DOHH2 (cell line): Measurements from ENCODE around the gene MYCBP.

Source experiments
- CTCF ChIP-seq: fragments of 200-600 bp; sonication (generic); IDR thresholded peaks from one replicate; pipeline ENCODE4 v1.5.1; 2014; ENCODE audit warnings: antibody characterized with exemption, mild to moderate bottlenecking, low read depth, low read length; ENCODE audit not compliant: poor library complexity, severe bottlenecking
- EZH2phosphoT487 ChIP-seq: fragments of 200-600 bp; sonication (generic); IDR thresholded peaks from 2 replicates; pipeline ENCODE4 v1.6.1; 2017; ENCODE audit warnings: borderline replicate concordance, mild to moderate bottlenecking, antibody characterized with exemption, low read length, moderate library complexity, mixed read lengths

DNA sequence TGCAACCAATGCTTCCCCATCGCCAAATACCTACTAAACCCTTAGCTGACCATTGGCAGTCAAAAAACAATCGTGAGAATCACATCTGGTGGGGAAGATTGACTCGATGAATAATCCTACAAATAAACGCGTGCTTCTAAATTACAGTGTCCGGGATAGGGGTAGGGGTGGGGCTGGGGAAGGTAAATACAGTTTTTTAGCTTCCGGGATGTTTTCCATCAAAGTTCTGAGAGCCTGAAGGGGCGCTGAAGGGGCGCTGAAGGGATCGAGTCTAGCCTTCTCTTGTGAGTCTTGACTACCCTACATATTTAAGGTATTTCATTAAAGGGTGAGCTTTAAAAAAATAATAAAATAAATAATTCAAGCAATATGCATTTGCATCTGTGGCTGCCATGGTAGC, 54.1 kb downstream of the MYCBP start:
- TF ChIP-seq CTCF = no peak
- TF ChIP-seq EZH2phosphoT487 = no peak
